ENCODE results near the gene GSTO1. TPM values are rescaled to one million over a fixed set of nuclear protein-coding genes. Genes with fewer than 3 reads are reported as not detected.

Gene GSTO1
- total and polyA plus RNA-seq, 2 of the 13 experiments (the other 11 are each of a cell fraction or from before 2014, with no cell fraction given) = 228 to 300 TPM

DNA sequence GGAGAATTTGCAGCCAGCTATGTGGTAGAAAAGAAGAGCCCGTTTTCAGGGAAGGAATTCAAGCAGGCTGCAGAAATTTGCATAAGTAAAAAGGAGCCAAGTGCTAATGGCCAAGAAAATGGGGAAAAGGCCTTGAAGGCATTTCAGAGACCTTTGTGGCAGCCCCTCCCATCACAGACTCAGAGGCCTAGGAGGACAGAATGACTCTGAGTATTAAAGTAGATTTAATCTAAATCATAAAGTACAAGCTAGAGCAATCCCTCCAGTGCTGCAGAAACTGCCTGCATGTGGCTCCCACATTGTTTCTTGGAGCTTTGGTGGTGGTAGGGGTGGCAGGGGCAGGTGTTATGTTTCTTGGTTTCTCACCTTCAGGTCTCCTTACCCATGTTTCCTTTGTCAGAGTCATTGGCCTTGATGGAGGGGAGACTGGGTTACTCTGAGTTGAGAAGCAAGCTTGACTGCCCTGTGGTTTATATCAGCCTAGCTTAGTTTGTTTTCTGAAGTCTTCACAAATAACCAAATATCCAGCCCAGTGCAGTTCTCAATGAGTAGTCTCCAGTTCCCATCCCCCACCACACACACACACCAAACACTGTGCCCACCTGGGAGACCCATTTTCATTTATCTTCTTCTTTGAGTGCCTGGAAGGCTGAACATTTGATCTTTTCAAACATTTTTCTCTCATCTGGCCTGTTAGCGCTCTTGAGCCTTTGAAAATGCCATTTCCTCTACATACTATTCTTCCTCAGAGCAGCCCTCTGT, 49.1 kb downstream of the GSTO1 start (continued):
- no peak for TF ChIP-seq MXD3 (CRISPR knock-in tag; IDR thresholded peaks at IDR 0.05)
- no peak for TF ChIP-seq FOXM1 (CRISPR knock-in tag; IDR thresholded peaks at IDR 0.05)
- no peak for TF ChIP-seq RBAK (CRISPR knock-in tag; IDR thresholded peaks at IDR 0.05)
- TF ChIP-seq EEA1 (CRISPR knock-in tag; IDR thresholded peaks at IDR 0.05; ENCODE audit: borderline replicate concordance) = no peak
- no peak for TF ChIP-seq ZNF143 (CRISPR knock-in tag; IDR thresholded peaks at IDR 0.05)
- TF ChIP-seq ZNF263 (CRISPR knock-in tag; IDR thresholded peaks at IDR 0.05) = no peak
- no peak for TF ChIP-seq ZNF260 (CRISPR knock-in tag; IDR thresholded peaks at IDR 0.05; ENCODE audit: borderline replicate concordance, low read depth)
- TF ChIP-seq FOXK1 (CRISPR knock-in tag; IDR thresholded peaks at IDR 0.05; ENCODE audit: borderline replicate concordance, low read depth) = no peak

DNA sequence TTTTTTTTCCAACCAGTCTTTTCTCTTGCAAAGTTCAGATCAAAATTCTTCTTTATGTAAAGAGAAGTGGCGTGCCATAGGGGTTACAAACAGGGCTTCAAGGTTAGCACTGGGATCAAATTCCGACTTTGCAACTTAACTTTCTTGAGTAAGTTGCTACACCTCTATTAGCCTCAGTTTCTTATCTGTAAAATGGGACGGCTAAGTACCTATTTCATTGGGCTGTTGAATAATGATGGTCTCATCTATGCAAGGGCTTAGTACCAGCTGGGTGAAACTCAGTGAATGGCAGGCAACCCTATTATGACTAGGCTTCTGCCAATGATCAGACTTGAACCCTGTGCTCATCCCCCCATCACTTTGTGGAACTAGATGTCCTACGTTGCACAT, 49.7 kb downstream of the GSTO1 start:
- POLR2A ChIA-PET = no interaction called here
- FAIRE-seq = no peak

More for the DNA sequence above, 49.7 kb downstream of the GSTO1 start:
- ATAC-seq (no peak), DNase-seq (ENCODE audit: low spot score) (no peak)
- WGBS (ENCODE audit: low lambda C conversion rate) = 13% methylated on average over 4 of the region's 4 CpGs
- Histone ChIP-seq H3K79me2 (ENCODE audit: insufficient read depth, low read length) (no peaks in the 10 kb centered on the region), H3K4me2 (ENCODE audit: low read depth, low read length) (no peak overlapping the region), H3K4me1 (ENCODE audit: insufficient read depth, low read length) (peaks cover 43% of the 10 kb centered on the region), H3K4me3 (replicated peaks in 1 of 3; ENCODE audit: insufficient read depth in 1 of 3, low read depth in 2 of 3, low read length in 3 of 3) (no peak overlapping the region), H3K27ac (ENCODE audit: extremely low read length, insufficient read depth, low read length) (no peak overlapping the region), H4K20me1 (ENCODE audit: insufficient read depth, low read length) (no peaks in the 10 kb centered on the region), H3K9me3 (ENCODE audit: low read length) (no peaks in the 10 kb centered on the region), H3K36me3 (replicated peaks in 1 of 2; ENCODE audit: control insufficient read depth in 1 of 2, insufficient read depth in 2 of 2, low read length in 2 of 2) (no peaks in the 10 kb centered on the region), H3K9ac (ENCODE audit: insufficient read depth, low read depth, low read length) (no peak overlapping the region), H3K27me3 (ENCODE audit: control insufficient read depth in 1 of 2, insufficient read depth in 2 of 2, low read length in 2 of 2) (peaks cover 3 to 17% of the 10 kb centered on the region in 2 experiments; a peak in 3 of 5 replicates), H2AFZ (ENCODE audit: low read length) (no peak overlapping the region)
- in situ Hi-C loops (cut with HindIII; ENCODE audit: extremely low pct_ligation_motif_present, low pct_unique_long_range_greater_than_20kb) = loop anchor here (5.0 kb wide), 1 partner anchor 43 kb away; no protein-coding TSS in a partner anchor
- CTCF ChIA-PET (ENCODE audit: low intra/inter-chr PET ratio, low total read pairs) = interaction anchor here (1.9 to 4.1 kb wide), 2 partner anchors 46 to 49 kb away, joined by 7 to 42 read pairs; partner anchors contain the start of gene CFAP58
- BruUV-seq (replicated peaks) = no TSS peak
- intact Hi-C loops (cut with micrococcal nuclease; ENCODE audit: unreplicated experiment) = loop anchor here (2.0 kb wide), 1 partner anchor 16 kb away; no protein-coding TSS in a partner anchor
- peak; percentile 87 for TF ChIP-seq ZNF629 (CRISPR knock-in tag; conservative IDR thresholded peaks at IDR 0.05)
- TF ChIP-seq CHD4 (IDR thresholded peaks at IDR 0.05; ENCODE audit: borderline replicate concordance, low read length) = peak; percentile 52; the same call in 1 of the 2 replicates
- no peak for TF ChIP-seq KAT8 (CRISPR knock-in tag; IDR thresholded peaks at IDR 0.05)

Data from HepG2 (cell line).